ENCODE measurements around the gene PMEL. TPM values are rescaled to one million over a fixed set of nuclear protein-coding genes. Genes with fewer than 3 reads are reported as not detected.
A peak's percentile ranks its signal among the peaks of the same experiment; 100 is the strongest.

PMEL gene
- total and polyA plus RNA-seq, 8 donors: 0.99 to 3.8 (median 2.6) TPM

DNA sequence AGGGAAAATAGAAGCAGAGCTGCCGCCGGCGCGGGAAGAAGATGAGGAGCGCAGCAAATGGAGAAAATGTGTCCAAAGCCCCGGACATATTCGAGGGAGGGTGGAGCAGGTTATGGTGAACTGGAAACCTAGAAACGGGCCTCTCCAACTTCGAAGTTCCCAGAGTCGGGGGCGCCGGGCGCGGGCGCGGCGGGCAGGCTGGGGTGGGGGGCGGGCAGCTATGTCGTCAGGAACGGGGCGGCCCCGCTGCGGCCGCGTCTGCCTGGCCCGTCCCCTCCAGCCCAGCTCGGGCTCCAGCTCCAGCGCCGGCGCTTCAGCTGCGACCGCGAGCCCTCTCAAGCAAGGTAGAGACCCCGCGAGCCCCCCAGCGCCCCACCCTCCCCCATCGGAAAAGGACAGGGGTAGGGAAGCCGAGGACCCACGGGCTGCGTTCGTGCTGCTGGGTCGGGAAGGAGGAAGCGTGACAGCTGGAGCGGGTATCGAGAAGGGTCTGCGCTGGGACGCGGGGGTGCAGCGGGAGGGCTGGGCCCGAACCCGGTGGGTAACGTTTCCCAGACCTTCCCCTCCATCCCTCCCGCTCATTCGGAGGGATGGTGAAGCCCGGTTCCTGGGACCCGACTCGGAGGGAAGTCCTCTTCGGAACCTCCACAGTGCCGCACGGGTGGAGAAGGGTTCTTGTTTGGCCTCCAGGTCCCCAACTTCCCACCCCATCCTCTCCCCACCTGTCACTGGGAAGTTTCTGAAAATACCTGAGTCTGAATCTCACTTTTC lies 33.9 kb downstream of the PMEL start:
- intact Hi-C loops (cut with DNase I): no loop called here
- peak; percentile 50 for ATAC-seq

GRCh38 chr12:55931317-55931779 lies 34.5 kb downstream of the PMEL start:
- TF ChIP-seq CTCF (IDR thresholded peaks at IDR 0.05): no peak
- Histone ChIP-seq H3K4me1 (peaks cover 25 to 67% of the 10 kb centered on the region in 2 donors), H3K27me3 (no peaks in the 10 kb centered on the region), H3K36me3 (no peaks in the 10 kb centered on the region), H3K9me3 (no peaks in the 10 kb centered on the region), H3K4me3 (peak overlapping the region; percentile 65 to 77), H3K27ac (peak overlapping the region; percentile 89 to 90)
- intact Hi-C loops (cut with DNase I): no loop called here
- ATAC-seq: no peak
- DNase-seq: no peak

More for the DNA sequence above, 33.9 kb downstream of the PMEL start:
- H3K4me3 ChIP-seq: peak overlapping the region; percentile 65 to 77
- H3K36me3 ChIP-seq: peaks cover 0 to 6% of the 10 kb centered on the region in 2 donors
- peak; percentile 48 to 92 (median 74) for DNase-seq
- no peaks in the 10 kb centered on the region for H3K27me3 ChIP-seq
- no peaks in the 10 kb centered on the region for H3K9me3 ChIP-seq
- no peak for TF ChIP-seq CTCF (IDR thresholded peaks at IDR 0.05)
- H3K4me1 ChIP-seq: peaks cover 25 to 66% of the 10 kb centered on the region in 2 donors
- peak overlapping the region; percentile 89 to 90 for H3K27ac ChIP-seq

GRCh38 chr12:55930771-55931316 lies 35.0 kb downstream of the PMEL start, which contains the start of gene DGKA:
Gene DGKA (plus strand): TSS chr12:55931162. CDS start chr12:55936504, 5,342 bp downstream.
- DNase-seq: peak in 2 of 4 donors; percentile 46 to 76
- Histone ChIP-seq H3K36me3 (no peaks in the 10 kb centered on the region), H3K9me3 (no peaks in the 10 kb centered on the region), H3K27ac (peak within 1 kb of the TSS; percentile 89 to 90), H3K27me3 (no peaks in the 10 kb centered on the region), H3K4me3 (peak within 1 kb of the TSS; percentile 65 to 77), H3K4me1 (peaks cover 30 to 72% of the 10 kb centered on the region in 2 donors)
- peak; percentile 41 to 54 for TF ChIP-seq CTCF (IDR thresholded peaks at IDR 0.05)
- intact Hi-C loops (cut with DNase I): no loop called here
- ATAC-seq: peak; percentile 21

- peak overlapping the region; percentile 89 to 90 for H3K27ac ChIP-seq
- intact Hi-C loops (cut with DNase I): loop anchor here in 1 of 2 donors (10.0 kb wide), 1 partner anchor 95 kb away; no protein-coding TSS in a partner anchor
- TF ChIP-seq CTCF (IDR thresholded peaks at IDR 0.05): no peak
These were observed 36.5 kb downstream of the PMEL start for GRCh38 chr12:55929306-55929791.

More at GRCh38 chr12:55929306-55929791, 36.5 kb downstream of the PMEL start:
- Histone ChIP-seq H3K4me3 (no peak overlapping the region), H3K36me3 (peaks cover 0 to 1% of the 10 kb centered on the region in 2 donors), H3K9me3 (no peaks in the 10 kb centered on the region), H3K27me3 (no peaks in the 10 kb centered on the region), H3K4me1 (peaks cover 31 to 72% of the 10 kb centered on the region in 2 donors)
- DNase-seq (no peak), ATAC-seq (no peak)
